D341Med (cell line): ENCODE results near the gene FCN3.

Source experiments
- DNase-seq: peaks from one replicate; pipeline ENCODE4 v3.0.0; 2012; ENCODE audit warnings: low spot score

Gene FCN3

DNA sequence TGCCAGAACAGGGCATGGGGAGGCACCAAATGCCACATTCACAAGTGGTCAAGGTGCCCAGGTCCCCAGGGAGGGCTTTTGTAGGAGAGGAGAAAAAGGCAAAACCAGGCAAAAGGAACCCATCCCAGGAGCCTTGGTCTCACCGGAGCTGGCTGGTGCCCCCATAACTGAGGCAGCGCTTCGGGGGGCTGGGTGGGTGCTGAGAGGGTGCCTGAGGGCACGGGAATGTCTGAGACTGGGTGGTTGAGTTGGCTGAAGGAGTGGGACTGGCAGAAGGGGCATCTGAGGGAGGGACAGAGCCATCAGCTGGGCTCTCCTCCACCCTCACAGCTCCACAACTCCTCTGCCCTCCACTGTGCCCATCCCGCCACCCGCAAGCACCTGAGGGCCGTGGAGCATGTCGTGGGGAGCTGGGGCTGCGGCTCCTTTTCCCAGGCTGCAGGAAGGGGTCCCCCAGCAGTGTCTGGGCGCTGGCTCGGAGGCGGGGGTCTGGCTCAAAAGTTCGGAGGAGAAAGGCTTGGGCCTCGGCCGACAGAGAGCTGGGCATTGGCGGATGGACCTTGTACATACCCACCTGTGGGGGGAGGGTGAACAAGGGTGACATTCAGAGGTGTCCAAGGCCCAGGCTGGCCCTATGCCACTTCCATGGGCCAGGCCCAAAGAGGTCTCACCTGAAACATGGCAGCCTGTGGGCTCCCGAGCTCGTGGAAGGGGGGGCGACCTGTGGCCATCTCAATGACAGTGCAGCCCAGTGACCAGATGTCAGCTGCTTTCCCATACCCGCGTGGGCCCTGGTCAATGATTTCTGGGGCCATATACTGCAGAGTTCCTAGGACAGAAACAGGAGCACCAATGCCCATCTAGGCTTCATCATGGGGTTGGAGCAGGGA is 16.3 kb downstream of the FCN3 start:
- DNase-seq: no peak

DNA sequence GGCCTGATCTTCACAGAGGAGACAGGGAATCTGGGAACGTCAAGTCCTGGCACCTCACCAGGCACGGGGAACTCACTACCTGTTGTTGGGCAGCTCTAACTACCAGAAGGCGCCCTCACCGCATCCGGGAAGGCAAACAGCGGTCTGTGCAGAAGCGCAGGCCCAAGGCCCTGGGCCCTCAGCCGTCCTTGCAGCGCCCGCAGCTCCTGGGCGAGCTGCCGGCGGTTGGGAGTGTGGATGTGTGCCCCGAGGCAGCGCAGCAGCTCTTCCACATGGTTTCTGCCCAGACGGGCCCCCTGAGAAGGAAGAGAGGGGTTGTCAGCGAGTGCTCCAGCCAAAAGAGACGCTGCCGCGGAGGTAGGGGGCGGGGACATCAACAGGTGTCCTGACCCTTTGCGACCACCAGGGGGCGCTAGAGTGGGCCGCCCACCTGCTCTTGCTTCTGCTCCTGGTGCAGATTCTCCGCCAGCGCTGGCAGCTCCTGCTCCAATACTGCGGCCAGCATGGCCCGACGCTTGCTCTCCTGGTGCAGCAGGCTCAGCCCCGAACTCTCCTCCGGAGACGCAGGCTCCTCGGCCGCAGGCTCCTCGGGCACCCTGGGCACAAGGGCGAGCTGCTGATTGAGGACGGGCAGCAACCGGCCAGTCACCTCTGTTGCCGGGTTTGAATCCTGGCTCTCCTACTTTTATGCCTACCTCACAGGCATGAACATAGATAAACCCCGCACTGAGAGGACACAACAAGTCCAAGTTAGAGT is 17.2 kb downstream of the FCN3 start:
- peak; percentile 91 for DNase-seq

DNA sequence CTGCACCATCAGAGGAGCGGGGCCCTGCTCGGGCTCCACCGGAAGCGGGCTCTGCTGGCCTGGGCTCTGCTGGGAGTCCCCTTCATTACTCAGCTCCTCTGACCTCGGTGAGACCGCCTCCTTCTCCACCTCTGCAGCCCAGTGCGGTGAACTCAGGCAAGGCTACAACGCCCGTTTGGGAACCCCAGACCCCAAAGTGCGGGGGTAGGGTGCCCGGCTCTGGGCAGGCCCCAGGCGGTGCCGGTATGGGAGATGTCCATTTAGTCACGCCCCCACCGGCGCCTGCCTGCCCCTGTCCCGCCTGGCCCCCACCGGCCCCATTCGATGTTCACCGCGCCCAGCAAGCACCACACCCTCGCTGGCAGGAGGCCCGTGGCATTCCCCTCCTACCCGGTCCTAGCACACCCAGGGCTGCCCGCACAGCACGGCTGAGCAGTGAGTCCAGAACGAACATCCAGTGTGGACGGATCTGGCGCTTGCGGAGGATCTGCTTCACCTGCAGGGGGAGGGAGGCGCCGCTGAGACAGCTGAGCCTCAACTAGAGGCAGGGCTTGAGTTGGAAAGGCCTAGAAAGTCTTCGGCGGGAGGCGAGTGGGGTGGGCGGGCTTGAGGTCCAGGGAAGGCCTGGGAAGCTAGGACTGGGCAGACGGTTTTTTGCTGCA is 17.9 kb downstream of the FCN3 start:
- no peak for DNase-seq

GRCh38 chr1:27356277-27356618 is 18.4 kb downstream of the FCN3 start:
- no peak for DNase-seq

DNA sequence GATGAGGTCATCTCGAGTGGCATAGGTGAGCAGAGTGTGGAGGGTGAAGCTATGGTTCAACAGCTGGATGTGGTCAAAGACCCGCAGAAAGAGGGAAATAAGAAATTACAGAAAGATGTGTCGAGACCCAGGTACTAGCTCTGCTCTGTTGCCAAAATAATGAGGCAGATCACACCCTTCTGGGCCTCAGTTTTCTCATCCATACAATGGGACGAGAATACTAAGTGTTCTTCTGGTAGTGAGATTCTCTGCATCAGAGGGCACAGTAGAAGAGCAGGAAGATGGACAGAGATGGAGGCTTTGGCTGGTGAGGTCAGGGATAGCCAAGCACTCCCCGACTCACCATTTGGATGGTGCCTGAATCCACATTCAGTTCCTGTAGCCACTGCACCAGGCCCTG is 18.9 kb downstream of the FCN3 start:
- DNase-seq: no peak

DNA sequence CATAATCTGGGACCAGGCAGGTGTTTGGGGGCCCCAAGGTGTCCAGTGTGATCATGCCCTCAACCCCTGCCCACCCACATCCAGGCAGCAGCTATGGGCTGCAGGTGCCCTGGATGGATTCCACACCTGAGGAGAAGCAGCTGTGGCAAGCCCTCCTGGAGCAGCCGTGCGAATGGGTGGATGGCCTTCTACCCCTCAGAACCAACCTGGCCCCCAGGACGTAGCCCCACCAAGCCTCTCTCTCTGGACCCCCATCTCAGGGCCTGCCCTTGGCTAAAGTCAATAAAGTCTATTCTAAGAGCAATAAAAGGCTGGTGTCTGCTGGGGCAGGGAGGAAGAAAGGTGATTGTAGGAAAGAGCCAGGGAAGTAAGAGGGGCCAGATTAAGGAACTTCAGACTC is 21.0 kb downstream of the FCN3 start:
- DNase-seq: no peak

DNA sequence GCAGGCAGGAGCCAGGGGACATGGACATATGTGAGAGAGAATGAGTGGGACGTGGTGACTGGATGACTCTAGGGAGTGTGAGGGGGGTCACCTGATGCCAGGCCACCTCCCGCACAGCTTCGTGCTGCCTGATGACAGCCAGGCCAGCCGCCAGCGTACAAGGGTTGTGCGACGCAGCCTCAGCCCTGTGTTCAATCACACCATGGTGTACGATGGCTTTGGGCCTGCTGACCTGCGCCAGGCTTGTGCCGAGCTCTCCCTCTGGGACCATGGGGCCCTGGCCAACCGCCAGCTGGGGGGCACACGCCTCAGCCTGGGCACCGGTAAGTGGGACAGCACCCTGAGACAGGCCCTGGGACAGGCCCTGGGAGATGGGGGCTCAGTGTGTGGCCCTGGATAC is 21.5 kb downstream of the FCN3 start:
- no peak for DNase-seq

DNA sequence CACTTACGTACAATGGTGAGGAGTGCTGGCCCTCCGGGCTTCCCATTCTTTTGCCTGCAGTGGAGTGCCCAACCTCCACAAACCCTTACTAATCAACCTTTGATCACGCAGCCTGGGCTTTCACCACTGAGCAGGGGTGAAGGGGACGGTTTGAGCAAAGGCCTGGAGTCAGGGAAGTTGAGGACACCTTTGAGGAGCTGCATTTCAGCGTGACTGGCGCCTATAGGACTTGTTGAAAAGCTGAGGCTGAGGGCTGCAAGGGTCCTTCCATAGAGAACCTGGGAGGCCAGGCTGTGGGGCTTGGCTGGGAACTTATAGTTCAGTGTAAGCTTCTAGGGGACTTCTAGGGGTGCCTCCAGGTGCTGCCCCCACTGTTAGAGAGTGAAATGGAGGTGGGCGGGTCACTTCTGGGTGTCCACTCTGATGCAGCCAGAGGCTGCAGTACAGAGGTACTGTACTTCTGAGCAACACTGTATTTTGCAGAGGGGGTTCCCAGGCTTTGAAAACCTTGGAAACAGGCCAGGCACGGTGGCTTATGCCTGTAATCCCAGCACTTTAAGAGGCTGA is 23.0 kb downstream of the FCN3 start:
- no peak for DNase-seq

- DNase-seq: no peak
Measured at GRCh38 chr1:27350663-27351540, 23.7 kb downstream of the FCN3 start.

DNA sequence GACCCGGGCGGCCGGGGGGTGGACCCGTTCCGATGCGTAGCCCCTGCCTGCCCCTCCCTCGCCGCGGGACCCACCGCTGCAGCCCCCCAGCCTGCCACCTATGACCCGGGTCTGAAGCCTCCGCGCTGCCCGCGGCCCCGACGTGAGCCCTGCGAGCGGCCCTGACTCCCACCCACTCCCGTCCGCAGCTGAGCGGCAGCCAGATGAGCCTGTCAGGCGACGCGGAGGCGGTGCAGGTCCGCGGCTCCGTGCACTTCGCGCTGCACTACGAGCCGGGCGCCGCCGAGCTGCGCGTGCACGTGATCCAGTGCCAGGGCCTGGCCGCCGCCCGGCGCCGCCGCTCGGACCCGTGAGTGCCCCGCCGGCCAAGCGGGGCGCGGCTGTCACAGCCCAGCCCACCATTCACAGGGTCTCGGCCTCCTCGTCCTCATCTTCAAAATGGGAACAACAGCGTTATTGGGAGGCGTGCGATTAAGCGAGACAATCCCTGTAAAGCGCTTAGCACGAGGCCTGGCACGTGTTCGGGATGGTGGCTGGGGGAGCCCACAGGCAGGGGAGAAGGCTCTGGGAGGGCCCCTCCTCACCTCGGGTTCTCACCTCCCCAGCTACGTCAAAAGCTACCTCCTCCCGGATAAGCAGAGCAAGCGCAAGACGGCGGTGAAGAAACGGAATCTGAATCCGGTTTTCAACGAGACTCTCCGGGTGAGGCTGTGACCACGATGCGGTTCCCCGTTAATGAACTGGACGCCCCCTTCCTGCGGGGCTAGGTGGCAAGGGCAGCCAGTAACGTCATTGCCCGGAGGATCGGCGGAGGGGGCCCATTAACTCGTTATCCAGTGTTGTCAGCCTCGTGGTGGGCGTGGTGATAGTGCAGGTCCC is 24.6 kb downstream of the FCN3 start:
- peak; percentile 85 for DNase-seq

- peak; percentile 84 for DNase-seq
Measured at GRCh38 chr1:27348861-27349783, 25.5 kb downstream of the FCN3 start.

DNA sequence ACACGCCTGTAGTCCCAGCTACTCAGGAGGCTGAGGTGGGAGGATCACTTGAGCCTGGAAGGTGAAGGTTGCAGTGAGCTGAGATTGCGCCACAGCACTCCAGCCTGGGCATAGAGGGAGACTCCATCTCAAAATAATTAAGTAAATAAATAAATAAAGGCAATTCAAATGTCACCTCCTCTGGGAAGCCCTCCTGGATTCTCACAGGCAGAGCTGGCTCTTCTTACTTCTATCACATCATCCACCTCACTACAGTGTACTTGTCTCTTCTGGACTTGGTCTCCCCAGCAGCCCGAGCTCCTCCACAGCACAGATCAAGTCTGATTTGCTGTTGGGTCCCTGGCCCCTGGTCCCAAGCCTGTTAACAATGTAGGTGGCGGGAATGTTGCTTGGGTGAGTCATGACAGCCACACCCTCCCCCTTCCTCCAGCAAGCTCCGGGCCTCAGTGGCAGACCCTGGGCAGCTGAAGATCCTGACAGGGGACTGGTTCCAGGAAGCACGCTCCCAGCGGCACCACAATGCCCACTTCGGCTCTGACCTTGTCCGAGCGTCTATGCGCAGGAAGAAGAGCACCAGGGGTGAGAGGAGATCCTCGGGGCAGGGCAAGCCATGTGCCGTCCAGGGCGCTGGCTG is 27.5 kb downstream of the FCN3 start:
- no peak for DNase-seq

DNA sequence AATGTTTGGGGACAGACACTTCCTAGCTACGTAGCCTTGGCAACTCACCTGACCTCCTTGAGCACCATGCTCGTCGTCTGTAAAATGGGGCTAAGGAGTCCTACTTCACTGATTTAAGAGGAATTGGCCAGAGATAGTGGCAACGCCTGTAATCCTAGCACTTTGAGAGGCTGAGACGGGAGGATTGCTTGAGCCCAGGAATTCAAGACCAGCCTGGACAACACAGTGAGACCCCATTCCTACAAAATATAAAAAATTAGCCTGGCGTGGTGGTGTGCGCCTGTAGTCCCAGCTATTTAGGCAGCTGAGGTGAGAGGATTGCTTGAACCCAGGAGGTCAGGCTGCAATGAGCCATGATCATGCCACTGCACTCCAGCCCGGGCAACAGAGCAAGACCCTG is 28.3 kb downstream of the FCN3 start:
- no peak for DNase-seq

DNA sequence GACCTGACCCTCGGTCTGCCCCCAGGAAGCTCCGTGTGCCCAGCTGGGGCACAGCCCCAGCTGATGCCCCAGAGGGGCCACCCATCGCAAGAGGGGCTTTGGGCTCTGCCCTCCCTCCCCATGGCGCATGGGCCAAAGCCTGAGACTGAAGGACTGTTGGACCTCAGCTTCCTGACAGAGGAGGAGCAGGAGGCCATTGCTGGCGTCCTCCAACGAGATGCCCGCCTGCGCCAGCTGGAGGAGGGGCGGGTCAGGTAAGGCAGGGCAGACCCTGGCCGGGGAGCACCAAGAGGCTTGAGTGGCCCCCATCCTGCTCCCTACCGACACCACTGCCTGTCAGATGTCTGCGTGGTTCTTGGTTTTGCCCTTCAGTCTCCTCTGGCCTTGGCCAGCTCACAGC is 29.4 kb downstream of the FCN3 start:
- DNase-seq: no peak

- DNase-seq: no peak
Measured at GRCh38 chr1:27343639-27344025, 31.0 kb downstream of the FCN3 start.

DNA sequence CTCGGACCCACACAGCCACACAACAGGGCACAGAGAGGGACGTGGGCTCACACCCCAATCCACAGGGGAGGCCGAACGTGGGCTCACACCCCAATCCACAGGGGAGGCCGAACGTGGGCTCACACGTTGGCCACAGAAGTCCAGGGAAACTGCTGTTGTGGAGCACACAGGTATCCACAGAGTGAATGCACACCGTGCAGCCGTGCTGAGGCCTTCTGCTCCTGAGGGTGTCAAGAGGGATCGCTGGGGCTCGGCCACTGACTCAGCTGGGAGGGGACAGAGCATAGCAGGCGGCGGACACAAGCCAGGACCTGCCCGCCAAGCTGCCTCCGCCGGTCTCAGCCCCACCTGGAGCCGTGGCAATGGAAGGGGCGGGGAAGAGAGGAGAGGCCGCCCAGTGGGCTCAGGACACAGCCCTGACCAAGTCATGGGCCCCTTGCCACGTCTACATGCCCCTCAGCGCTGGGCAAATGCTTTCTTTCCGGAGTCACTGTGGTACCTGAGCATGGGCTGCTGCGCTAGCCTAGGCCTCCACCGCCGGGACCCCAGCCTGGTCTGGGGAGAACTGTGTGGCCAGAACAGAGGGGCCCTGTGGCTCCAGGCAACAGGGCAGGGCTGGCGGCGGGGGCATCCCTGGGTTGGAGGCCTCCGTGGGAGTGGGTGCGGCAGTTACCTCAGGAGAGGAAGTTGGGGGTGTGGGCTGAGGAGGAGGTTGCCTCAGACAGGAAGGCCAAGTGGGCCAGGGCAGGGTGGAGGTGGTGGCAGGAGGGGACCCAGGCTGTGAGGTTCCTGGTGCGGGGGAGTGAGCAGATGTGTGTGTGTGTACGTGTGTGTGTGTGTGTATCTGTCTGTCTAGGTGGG is 31.6 kb downstream of the FCN3 start:
- DNase-seq: no peak

GRCh38 chr1:27342391-27342777 is 32.2 kb downstream of the FCN3 start:
- no peak for DNase-seq
